SK-N-MC (cell line): ENCODE data around the gene NPB.

Source experiments
- DNase-seq: peaks from one replicate; pipeline ENCODE4 v3.0.0-alpha.2; 2011; ENCODE audit warnings: low read depth, low spot score
- H3K27ac ChIP-seq: fragments of 200-600 bp; sonication (generic); 2 replicates; pipeline ENCODE4 v1.5.1; 2016; ENCODE audit warnings: mixed run types
- H3K36me3 ChIP-seq: fragments of 200-600 bp; sonication (generic); 2 replicates; pipeline ENCODE4 v1.6.1; 2017; ENCODE audit warnings: antibody characterized with exemption, low read length, mixed read lengths; ENCODE audit not compliant: insufficient read depth
- H3K4me3 ChIP-seq: fragments of 200-600 bp; sonication (generic); 2 replicates; pipeline ENCODE4 v1.5.1; 2016
- H3K9ac ChIP-seq: fragments of 200-600 bp; sonication (generic); 2 replicates; pipeline ENCODE4 v1.8.0; 2017; ENCODE audit warnings: mixed run types, mixed read lengths; ENCODE audit not compliant: insufficient read length
- H3K9me3 ChIP-seq: fragments of 200-600 bp; sonication (generic); 2 replicates; pipeline ENCODE4 v1.6.1; 2017; ENCODE audit warnings: low read depth, mild to moderate bottlenecking, antibody characterized with exemption, low read length, moderate library complexity, mixed read lengths
- EZH2 ChIP-seq: fragments of 200-600 bp; sonication (generic); IDR thresholded peaks from one replicate; pipeline ENCODE4 v1.6.1; 2017; ENCODE audit warnings: antibody characterized with exemption
- FOXP2 ChIP-seq: optimal IDR thresholded peaks from 2 replicates; pipeline ENCODE3; 2011; ENCODE audit warnings: mild to moderate bottlenecking, moderate library complexity; ENCODE audit not compliant: insufficient read depth; ENCODE audit errors: extremely low read length, control extremely low read depth
- POLR2AphosphoS5 ChIP-seq: IDR thresholded peaks from 2 replicates; pipeline ENCODE4 v1.6.1; 2012; ENCODE audit warnings: mild to moderate bottlenecking, low read depth, low read length, borderline replicate concordance

NPB gene

DNA sequence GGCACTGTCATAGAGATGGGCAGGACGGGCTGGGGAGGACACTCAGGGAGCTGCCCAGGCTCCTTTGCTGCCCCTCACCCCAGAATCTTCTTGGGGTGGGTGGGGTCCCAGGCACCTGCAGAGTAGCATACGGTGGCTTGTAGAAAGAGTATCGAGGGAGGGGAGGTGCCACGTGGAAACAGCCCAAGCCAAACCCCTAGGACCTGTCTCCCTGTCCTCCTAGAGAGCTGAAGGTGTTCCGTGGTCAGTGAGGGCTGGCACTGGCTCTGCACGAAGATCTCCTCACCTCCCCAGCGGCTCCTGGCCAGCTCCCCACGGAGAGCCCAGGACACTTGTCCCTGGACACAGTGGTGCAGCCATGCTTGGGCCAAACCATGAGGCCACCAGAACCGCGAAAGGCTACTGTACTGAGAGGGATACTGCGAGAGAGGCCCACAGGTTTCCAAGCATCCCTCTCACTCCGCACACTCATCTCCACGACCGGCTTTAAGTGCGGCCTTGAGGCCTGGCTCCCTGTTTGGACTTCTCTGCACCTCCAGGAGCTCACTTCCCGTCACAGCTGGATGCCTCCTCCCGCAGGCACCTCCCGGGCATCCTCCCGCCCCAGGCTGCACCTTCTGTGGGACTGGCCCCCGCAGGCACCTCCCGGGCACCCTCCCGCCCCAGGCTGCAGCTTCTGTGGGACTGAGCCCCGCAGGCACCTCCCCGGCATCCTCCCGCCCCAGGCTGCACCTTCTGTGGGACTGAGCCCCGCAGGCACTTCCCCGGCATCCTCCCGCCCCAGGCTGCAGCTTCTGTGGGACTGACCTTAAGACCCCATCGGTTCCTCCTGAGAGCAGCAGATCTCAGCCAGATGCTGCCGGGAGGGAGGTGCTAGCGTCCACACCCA is 27.5 kb downstream of the NPB start:
- Histone ChIP-seq H3K27ac (no peak overlapping the region), H3K9me3 (no peaks in the 10 kb centered on the region), H3K4me3 (peak overlapping the region; percentile 93), H3K9ac (no peak overlapping the region), H3K36me3 (no peaks in the 10 kb centered on the region; the same call in 1 of the 2 replicates)
- no peak for DNase-seq
- TF ChIP-seq FOXP2 (no peak), POLR2AphosphoS5 (no peak), EZH2 (no peak)

DNA sequence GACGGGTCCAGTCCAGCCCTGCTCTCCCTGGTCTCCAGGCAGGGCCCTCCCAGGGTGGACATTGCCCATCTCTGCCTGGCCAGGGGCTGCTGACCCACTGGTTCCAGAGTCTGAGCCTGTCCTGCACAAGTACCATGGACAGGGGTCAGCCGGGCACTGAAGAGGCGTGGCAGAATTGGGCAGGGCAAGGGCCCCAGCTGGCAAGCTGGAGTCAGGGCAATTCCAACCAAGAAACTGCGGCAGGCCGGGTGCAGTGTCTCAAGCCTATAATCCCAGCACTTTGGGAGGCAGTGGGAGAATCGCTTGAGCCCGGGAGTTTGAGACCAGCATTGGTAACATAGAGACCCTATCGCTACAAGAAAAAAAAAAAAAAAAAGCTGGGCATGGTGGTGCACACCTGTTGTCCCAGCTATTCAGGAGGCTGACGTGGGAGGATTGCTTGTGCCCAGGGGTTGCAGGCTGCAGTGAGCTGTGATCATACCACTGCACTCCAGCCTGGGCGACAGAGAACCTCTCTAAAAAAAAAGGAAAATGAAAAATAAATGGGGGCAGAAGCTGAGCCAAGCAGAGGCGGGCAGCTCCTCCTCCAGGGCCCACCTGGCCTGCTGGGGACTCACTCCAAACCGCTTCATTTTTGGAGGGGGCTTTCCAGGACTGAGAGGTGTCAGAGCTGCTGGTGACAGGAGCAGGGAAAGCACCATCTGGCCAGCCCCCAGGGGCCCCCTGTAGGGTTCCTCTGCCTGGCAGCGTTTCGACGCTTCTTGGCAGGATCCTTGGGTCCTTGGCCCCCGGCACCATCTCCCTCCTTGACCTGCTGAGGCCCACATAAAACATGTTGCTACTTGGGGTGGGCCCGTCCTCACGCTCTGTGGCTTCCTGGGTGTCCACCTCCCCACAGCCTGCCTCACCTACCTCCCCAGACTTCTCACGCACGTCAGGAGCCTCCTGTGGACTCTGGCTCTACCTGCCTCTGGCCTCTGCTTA is 28.4 kb downstream of the NPB start:
- DNase-seq: no peak
- no peak overlapping the region for H3K27ac ChIP-seq
- TF ChIP-seq FOXP2: no peak
- no peak for TF ChIP-seq EZH2
- TF ChIP-seq POLR2AphosphoS5: no peak

DNA sequence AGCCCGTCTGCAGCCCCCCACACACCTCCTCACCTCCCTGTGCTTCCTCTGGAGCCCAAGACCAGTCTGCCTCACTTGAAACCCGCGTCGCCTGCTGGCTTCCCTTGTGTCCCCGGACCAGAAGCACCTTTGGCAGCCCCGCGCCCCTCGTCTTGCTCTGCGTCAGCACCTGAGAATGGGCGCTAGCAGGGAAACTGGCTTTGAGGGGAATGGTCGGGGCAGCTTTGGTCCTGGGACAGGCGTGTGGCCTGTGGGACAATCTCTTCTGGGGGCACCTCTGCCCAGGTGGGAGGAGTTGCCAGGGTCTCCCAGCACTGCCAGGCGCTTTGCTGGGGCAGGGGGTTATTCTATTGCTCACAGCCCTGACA is 29.1 kb downstream of the NPB start:
- no peak overlapping the region for H3K4me3 ChIP-seq
- no peaks in the 10 kb centered on the region for H3K9me3 ChIP-seq
- no peak for DNase-seq
- no peak overlapping the region for H3K9ac ChIP-seq
- peaks cover 5% of the 10 kb centered on the region; the same call in 1 of the 2 replicates for H3K36me3 ChIP-seq
- no peak overlapping the region for H3K27ac ChIP-seq
- TF ChIP-seq FOXP2 (no peak), EZH2 (no peak), POLR2AphosphoS5 (no peak)

More for the DNA sequence above, 28.4 kb downstream of the NPB start:
- no peak overlapping the region for H3K9ac ChIP-seq
- H3K9me3 ChIP-seq: no peaks in the 10 kb centered on the region
- no peak overlapping the region for H3K4me3 ChIP-seq
- H3K36me3 ChIP-seq: peaks cover 5% of the 10 kb centered on the region; the same call in 1 of the 2 replicates

DNA sequence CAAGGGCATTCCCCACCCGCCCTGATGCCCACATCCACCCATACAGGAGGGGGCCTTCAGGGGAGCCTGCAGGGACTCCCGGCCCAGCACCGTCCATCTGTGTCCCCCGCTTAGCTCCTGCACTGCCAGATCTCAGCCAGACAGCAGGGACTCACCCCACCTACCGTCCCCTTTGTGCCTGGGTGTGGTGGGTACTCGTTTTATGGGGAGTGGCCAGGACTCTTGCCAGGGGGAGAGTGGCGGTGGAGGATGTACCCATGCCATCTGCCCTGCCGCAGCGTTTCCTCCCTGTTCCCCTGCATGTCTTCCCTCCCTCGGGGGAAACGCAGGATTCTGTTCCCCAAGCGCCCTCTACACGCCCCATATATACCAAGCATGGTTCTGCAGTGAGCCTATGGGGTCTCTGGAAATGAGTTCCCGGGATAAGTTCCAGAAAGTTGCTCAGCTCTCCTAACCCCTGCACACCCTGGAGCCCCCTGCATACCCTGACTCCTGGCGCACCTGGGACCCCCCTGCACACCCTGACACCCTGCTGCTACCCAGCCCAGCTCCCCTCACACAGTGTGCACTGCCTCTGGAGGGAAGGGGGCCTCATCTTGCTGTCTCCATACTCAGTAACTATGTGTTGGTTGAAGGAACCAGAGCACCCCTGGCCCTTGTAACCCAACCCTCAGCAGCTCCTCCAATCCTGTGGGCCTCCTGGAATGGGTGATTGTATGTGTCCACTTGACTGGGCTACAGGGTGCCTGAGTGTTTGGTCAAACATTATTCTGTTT is 29.7 kb downstream of the NPB start:
- H3K9me3 ChIP-seq: no peaks in the 10 kb centered on the region
- H3K4me3 ChIP-seq: no peak overlapping the region
- peaks cover 5% of the 10 kb centered on the region; the same call in 1 of the 2 replicates for H3K36me3 ChIP-seq
- no peak overlapping the region; the same call in 1 of the 2 replicates for H3K27ac ChIP-seq
- no peak overlapping the region for H3K9ac ChIP-seq
- DNase-seq: no peak
- no peak for TF ChIP-seq EZH2
- TF ChIP-seq POLR2AphosphoS5: peak; percentile 70

DNA sequence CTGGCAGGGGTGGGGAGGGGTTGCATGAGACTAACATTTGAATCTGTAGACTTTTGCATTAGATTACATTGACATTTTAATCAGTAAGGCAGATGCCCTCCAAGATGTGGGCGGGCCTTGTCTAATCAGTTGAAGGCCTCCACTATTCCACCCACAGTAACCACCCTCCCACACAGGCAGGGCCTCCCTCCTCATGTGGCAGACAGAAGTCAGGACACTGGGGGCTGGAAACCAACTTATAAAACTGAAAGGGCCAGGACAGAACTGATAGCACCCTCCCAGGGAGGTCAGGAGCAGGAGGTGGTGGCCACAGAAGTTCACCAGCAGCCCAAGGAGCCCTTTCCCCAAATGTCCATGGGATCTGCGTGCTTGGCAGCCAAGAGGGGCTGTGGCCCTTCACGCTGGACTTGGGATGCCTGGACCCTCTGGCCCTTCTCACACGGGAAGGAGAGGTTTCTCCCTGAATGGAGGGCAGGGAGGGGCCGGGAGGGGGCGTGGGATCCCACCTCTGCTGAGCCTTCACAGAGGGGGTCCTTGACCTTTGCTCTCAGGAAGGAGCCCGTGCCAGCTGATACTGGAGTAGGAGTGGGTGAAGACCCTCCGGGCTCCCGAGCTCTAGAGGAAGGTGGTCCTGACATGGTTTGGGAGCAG is 30.4 kb downstream of the NPB start:
- no peaks in the 10 kb centered on the region for H3K9me3 ChIP-seq
- H3K36me3 ChIP-seq: peaks cover 5% of the 10 kb centered on the region; the same call in 1 of the 2 replicates
- no peak overlapping the region for H3K4me3 ChIP-seq
- DNase-seq: no peak
- H3K9ac ChIP-seq: no peak overlapping the region
- TF ChIP-seq FOXP2: no peak
- peak; percentile 2; the same call in 1 of the 2 replicates for TF ChIP-seq POLR2AphosphoS5
- H3K27ac ChIP-seq: no peak overlapping the region

DNA sequence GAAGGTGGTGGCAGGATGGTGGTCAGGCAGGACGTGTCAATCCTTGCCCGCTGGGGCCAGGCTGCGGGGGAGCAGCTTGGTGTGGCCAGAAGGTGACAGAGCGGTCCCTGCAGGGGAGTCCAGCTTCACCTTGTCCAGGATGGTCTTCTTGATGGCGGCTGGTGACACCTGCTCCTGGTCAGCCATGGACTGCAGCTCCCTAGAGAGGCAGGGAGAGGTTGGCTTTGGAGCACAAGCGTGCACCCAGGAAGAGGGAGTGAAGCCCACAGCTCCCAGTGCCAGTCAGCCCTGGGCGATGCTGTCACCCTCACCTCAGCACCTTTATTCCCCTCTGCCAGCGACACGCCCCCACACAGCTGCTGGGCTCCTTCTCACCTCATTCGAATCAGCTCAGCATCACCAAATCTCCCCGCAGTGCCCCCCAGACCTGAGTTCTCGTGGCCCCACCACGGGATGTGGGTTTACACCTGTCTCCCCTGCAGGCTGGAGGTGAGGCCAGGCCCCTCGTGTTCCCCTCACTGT is 31.2 kb downstream of the NPB start:
- H3K4me3 ChIP-seq: no peak overlapping the region
- no peak for DNase-seq
- H3K27ac ChIP-seq: no peak overlapping the region
- TF ChIP-seq POLR2AphosphoS5 (peak; percentile 27; the same call in 1 of the 2 replicates), FOXP2 (no peak), EZH2 (no peak)
- H3K9ac ChIP-seq: no peak overlapping the region
- no peaks in the 10 kb centered on the region for H3K9me3 ChIP-seq
- H3K36me3 ChIP-seq: peaks cover 5% of the 10 kb centered on the region; the same call in 1 of the 2 replicates

DNA sequence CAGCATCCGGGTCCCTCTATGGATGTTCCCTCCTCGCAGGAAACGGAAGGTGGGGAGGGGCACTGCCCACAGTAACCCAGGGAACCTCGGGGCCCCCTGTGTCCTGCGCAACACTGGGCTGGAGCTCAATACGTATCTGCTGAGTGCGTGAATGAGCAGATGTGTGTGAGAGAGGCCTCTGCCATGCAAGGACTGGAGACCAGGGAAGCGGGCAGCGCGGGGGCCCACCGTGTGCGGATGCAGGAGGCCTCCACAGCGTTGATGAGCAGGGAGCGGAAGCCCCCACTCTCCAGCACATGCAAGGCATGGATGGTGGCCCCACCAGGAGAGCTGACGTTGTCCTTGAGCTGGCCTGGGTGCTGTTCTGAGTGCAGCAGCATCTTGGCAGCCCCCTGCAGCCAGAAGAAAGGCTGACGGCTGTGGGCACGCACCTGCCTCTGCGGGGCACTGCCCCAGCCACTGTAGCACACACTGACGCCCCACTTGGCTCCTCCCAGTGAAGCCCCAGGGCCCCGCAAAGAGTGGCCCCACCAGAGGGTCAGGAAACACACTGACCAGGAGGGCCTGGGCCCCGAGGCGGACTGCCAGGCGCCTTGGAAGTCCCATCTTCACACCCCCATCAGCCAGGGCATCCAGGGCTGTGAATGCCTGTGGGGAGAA is 32.2 kb downstream of the NPB start:
- TF ChIP-seq FOXP2: no peak
- no peak for TF ChIP-seq EZH2
- TF ChIP-seq POLR2AphosphoS5: no peak
- Histone ChIP-seq H3K27ac (no peak overlapping the region), H3K9ac (no peak overlapping the region), H3K9me3 (no peaks in the 10 kb centered on the region), H3K36me3 (peaks cover 5% of the 10 kb centered on the region; the same call in 1 of the 2 replicates), H3K4me3 (no peak overlapping the region)
- DNase-seq: no peak
